Heart left ventricle (tissue), 16 donors: ENCODE results near the gene DCHS2. TPM values are rescaled to one million over a fixed set of nuclear protein-coding genes. Genes with fewer than 3 reads are reported as not detected.

Experiments used
- ATAC-seq, 4 donors: fragments of 200-7000 bp; cut with Tn5 transposase; one replicate each; pipeline ENCODE4 v1.9.1; 2020 to 2022; ENCODE audit warnings: moderate library complexity in 4 of 4, mild to moderate bottlenecking in 3 of 4, moderate number of reproducible peaks in 1 of 4
- DNase-seq, 5 donors: peaks; one replicate each; pipeline ENCODE4 v3.0.0-alpha.2; 2020
- H3K27ac ChIP-seq, 12 donors: fragments of 200-600 bp; sonication (generic) in 4 of 12; one replicate each; pipeline versions ENCODE4 v1.5.0 to v1.8.0; 2016 to 2022; ENCODE audit warnings: mild to moderate bottlenecking in 2 of 12
- H3K27me3 ChIP-seq, 9 donors: fragments of 200-600 bp; sonication (generic) in 2 of 9; one replicate each; pipeline versions ENCODE4 v1.5.1 to v1.8.0; 2016 to 2022; ENCODE audit warnings: mild to moderate bottlenecking in 3 of 9
- H3K36me3 ChIP-seq, 9 donors: fragments of 200-600 bp; sonication (generic) in 2 of 9; one replicate each; pipeline versions ENCODE4 v1.5.0 to v1.8.0; 2018 to 2022; ENCODE audit warnings: mild to moderate bottlenecking in 2 of 9
- H3K4me1 ChIP-seq, 12 donors: fragments of 200-600 bp; sonication (generic) in 4 of 12; one replicate each; pipeline versions ENCODE4 v1.5.0 to v1.8.0; 2016 to 2022; ENCODE audit warnings: mild to moderate bottlenecking in 3 of 12
- H3K4me3 ChIP-seq, 12 donors: fragments of 200-600 bp; sonication (generic) in 4 of 12; one replicate each; pipeline versions ENCODE4 v1.5.0 to v1.8.0; 2017 to 2022; ENCODE audit warnings: mild to moderate bottlenecking in 9 of 12, moderate library complexity in 4 of 12
- H3K9me3 ChIP-seq, 12 donors: fragments of 200-600 bp; sonication (generic) in 4 of 12; one replicate each; pipeline versions ENCODE4 v1.5.0 to v1.8.0; 2016 to 2022; ENCODE audit warnings: mild to moderate bottlenecking in 1 of 12
- CTCF ChIP-seq, 12 donors: fragments of 200-600 bp; sonication (generic) in 4 of 12; IDR thresholded peaks; one replicate each; pipeline versions ENCODE4 v1.5.0 to v1.8.0; 2018 to 2022; ENCODE audit warnings: antibody characterized with exemption in 12 of 12, mild to moderate bottlenecking in 5 of 12
- POLR2A ChIP-seq, 2 donors: fragments of 450-650 bp; IDR thresholded peaks; one replicate each; pipeline ENCODE4 v1.6.1; 2017; ENCODE audit warnings: antibody characterized with exemption in 2 of 2, mild to moderate bottlenecking in 2 of 2, moderate library complexity in 2 of 2
- WGBS, 4 donors: extraction: QIAGEN DNeasy Blood & Tissue Kit in 2 of 4; methylation state at CpG; one replicate each; pipeline versions ENCODE4 v1.1.5 to v1.1.7; 2013 to 2018; 5-methylcytosine and 5-hydroxymethylcytosine counted together
- intact Hi-C, 10 donors: fragments of 100-400 bp; cut with DNase I; formaldehyde crosslinking; loops; one replicate each; pipeline versions ENCODE4 v1.11.1 to v1.14.2; 2022
- polyA plus RNA-seq, 2 donors: library from polyadenylated mRNA; stranded (reverse); fragments of 200-250 nt; gene quantifications; one replicate each; pipeline ENCODE4 v1.2.3, GENCODE V29; 2013
- total RNA-seq, 9 donors: library from RNA; depleted of rRNA in 2 of 9; stranded (reverse); fragments of >200 nt in 2 of 9; fragmentation: NEBNext Ultra II Directional in 3 of 9; extraction: Animal tissue kit (Norgen Biotek cat#: 25700) in 3 of 9; gene quantifications; one replicate each; pipeline versions ENCODE4 v1.1.0 to v1.2.4, GENCODE V29; 2016 to 2023
- donor health status: ischemic (EF 13 %, LVEDD 7.1; RV severe dilation, severe dysfunction).
- donor health status: healthy with polysubstance abuse.
- donor health status: DM: no; HTN: yes; CAD: no.
- donor health status: DM: no; HTN: no; CAD: no.
- donor health status: ischemic (EF 25% LVEDD 6.9; RV normal size, moderate dysfunction).
- donor health status: ischemic (EF 25% LVEDD 5.7; RV mildly dilated, moderate dysfunction).
- donor health status: healthy.
- donor health status: DM: yes; HTN: yes; CAD: no.
- donor health status: ischemic (EF 35%, LVEDD 5.7; RV mildly dilated, moderate dysfunction).
- donor health status: nonischemic (EF 11% LVEDD 7.7; RV severe dilation, severe dysfunction).
- donor health status: DM: yes; HTN: yes; CAD: no.
- donor health status: PGD.
- donor health status: ischemic (EF 29% LVEDD 5.4; RV normal size, mild dysfunction).
- donor health status: nonischemic (EF 23%, LVEDD 6.1; RV moderate dilation, normal function).

DCHS2 gene
- total and polyA plus RNA-seq, 11 donors = under 0.01 to 0.49 (median 0.15) TPM; not detected in 5

GRCh38 chr4:154478547-154478946 is 13.1 kb downstream of the DCHS2 start:
- Histone ChIP-seq H3K9me3 (no peaks in the 10 kb centered on the region), H3K36me3 (no peaks in the 10 kb centered on the region), H3K4me1 (no peaks in the 10 kb centered on the region), H3K4me3 (no peak overlapping the region), H3K27ac (no peak overlapping the region), H3K27me3 (peaks cover 0 to 13% (median 0%) of the 10 kb centered on the region in 9 donors)
- WGBS, 4 donors = 90 to 92% (median 91%) methylated on average over 4 of the region's 4 CpGs
- intact Hi-C loops = no loop called here
- no peak for DNase-seq
- TF ChIP-seq POLR2A (IDR thresholded peaks at IDR 0.05) = no peak
- no peak for TF ChIP-seq CTCF (IDR thresholded peaks at IDR 0.05)
- no peak for ATAC-seq

- Histone ChIP-seq H3K9me3 (no peaks in the 10 kb centered on the region), H3K27ac (no peak overlapping the region), H3K27me3 (peaks cover 0 to 12% (median 0%) of the 10 kb centered on the region in 9 donors), H3K4me1 (no peaks in the 10 kb centered on the region), H3K36me3 (no peaks in the 10 kb centered on the region), H3K4me3 (no peak overlapping the region)
- TF ChIP-seq POLR2A (IDR thresholded peaks at IDR 0.05) = no peak
- no peak for TF ChIP-seq CTCF (IDR thresholded peaks at IDR 0.05)
- WGBS, 4 donors = 90 to 95% (median 95%) methylated on average over 2 of the region's 2 CpGs
- ATAC-seq = no peak
- DNase-seq = no peak
- intact Hi-C loops = no loop called here
Observed at GRCh38 chr4:154478128-154478527, 13.5 kb downstream of the DCHS2 start.

- Histone ChIP-seq H3K4me3 (no peak overlapping the region), H3K4me1 (no peaks in the 10 kb centered on the region), H3K36me3 (no peaks in the 10 kb centered on the region), H3K27me3 (peaks cover 0 to 12% (median 0%) of the 10 kb centered on the region in 9 donors), H3K9me3 (no peaks in the 10 kb centered on the region), H3K27ac (no peak overlapping the region)
- intact Hi-C loops = no loop called here
- 62 to 69% (median 65%) methylated on average over 1 of the region's 1 CpG for WGBS, 4 donors
- ATAC-seq (no peak), DNase-seq (no peak)
- TF ChIP-seq CTCF (IDR thresholded peaks at IDR 0.05) = no peak
- TF ChIP-seq POLR2A (IDR thresholded peaks at IDR 0.05) = no peak
Observed at GRCh38 chr4:154476232-154476631, 15.4 kb downstream of the DCHS2 start.

GRCh38 chr4:154475820-154476219 is 15.8 kb downstream of the DCHS2 start:
- no peak overlapping the region for H3K4me3 ChIP-seq
- intact Hi-C loops = no loop called here
- no peaks in the 10 kb centered on the region for H3K9me3 ChIP-seq
- ATAC-seq = no peak
- H3K4me1 ChIP-seq = no peaks in the 10 kb centered on the region
- TF ChIP-seq POLR2A (IDR thresholded peaks at IDR 0.05) (no peak), CTCF (IDR thresholded peaks at IDR 0.05) (no peak)
- DNase-seq = no peak
- H3K27me3 ChIP-seq = peaks cover 0 to 12% (median 0%) of the 10 kb centered on the region in 9 donors
- WGBS, 4 donors = 36 to 49% (median 42%) methylated on average over 1 of the region's 1 CpG
- no peaks in the 10 kb centered on the region for H3K36me3 ChIP-seq
- H3K27ac ChIP-seq = no peak overlapping the region
